ENCODE measurements around the gene OPRM1. TPM values are rescaled to one million over a fixed set of nuclear protein-coding genes. Genes with fewer than 3 reads are reported as not detected.

Gene OPRM1
- polyA plus RNA-seq, result 2.8 TPM in 1 of 2 replicates, not detected in the other

DNA sequence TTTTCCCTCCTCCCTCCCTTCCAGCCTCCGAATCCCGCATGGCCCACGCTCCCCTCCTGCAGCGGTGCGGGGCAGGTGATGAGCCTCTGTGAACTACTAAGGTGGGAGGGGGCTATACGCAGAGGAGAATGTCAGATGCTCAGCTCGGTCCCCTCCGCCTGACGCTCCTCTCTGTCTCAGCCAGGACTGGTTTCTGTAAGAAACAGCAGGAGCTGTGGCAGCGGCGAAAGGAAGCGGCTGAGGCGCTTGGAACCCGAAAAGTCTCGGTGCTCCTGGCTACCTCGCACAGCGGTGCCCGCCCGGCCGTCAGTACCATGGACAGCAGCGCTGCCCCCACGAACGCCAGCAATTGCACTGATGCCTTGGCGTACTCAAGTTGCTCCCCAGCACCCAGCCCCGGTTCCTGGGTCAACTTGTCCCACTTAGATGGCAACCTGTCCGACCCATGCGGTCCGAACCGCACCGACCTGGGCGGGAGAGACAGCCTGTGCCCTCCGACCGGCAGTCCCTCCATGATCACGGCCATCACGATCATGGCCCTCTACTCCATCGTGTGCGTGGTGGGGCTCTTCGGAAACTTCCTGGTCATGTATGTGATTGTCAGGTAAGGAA, at the start of gene OPRM1:
OPRM1 (plus strand) TSS at position 10 of the 612 bp plus-strand sequence; CDS start at position 315, 305 bp downstream.

Data from Purkinje cell (primary cell).